H1 (cell line): Measurements from ENCODE around the gene SLC25A21. TPM values are rescaled to one million over a fixed set of nuclear protein-coding genes. Genes with fewer than 3 reads are reported as not detected.

Experiments used
- CTCF ChIA-PET: fragments of 300-600 bp; sonication (Branson Sonifier 250); formaldehyde crosslinking; loops from one replicate; lab custom pipeline; 2021; ENCODE audit not compliant: partially characterized antibody; lab: Charles Lee
- POLR2A ChIA-PET: fragments of 300-600 bp; sonication (Branson Sonifier 250); formaldehyde crosslinking; loops from one replicate; lab custom pipeline; 2021; ENCODE audit warnings: inconsistent platforms; ENCODE audit not compliant: partially characterized antibody; lab: Charles Lee
- DNase-seq, 2 experiments: peaks; one replicate each; pipeline versions ENCODE4 v3.0.0 to v3.0.0-alpha.2; 2010 to 2022; ENCODE audit warnings: low spot score in 2 of 2, low read depth in 1 of 2, mixed read lengths in 1 of 2
- FAIRE-seq: peaks from 2 replicates; lab custom pipeline; 2011; peaks lifted over from hg19 to GRCh38; lab: Jason Lieb, UNC
- H2AFZ ChIP-seq: 2 replicates; pipeline ENCODE4 v1.8.1; 2012; ENCODE audit warnings: low read length, inconsistent platforms
- H2AK5ac ChIP-seq: 2 replicates; pipeline ENCODE4 v1.6.1; 2013; ENCODE audit warnings: low read depth, low read length
- H2BK120ac ChIP-seq: replicated peaks from 2 replicates; pipeline ENCODE3; 2013; ENCODE audit warnings: low read depth, low read length, inconsistent platforms
- H2BK12ac ChIP-seq: 2 replicates; pipeline ENCODE4 v1.6.1; 2013; ENCODE audit warnings: low read depth, low read length
- H2BK15ac ChIP-seq: 2 replicates; pipeline ENCODE4 v1.6.1; 2013; ENCODE audit warnings: low read length
- H2BK20ac ChIP-seq: 2 replicates; pipeline ENCODE4 v1.6.1; 2013; ENCODE audit warnings: low read length
- H2BK5ac ChIP-seq: 2 replicates; pipeline ENCODE4 v1.6.1; 2013; ENCODE audit warnings: low read depth, low read length
- H3K14ac ChIP-seq: 2 replicates; pipeline ENCODE4 v1.6.1; 2013; ENCODE audit warnings: inconsistent platforms; ENCODE audit not compliant: insufficient read length
- H3K18ac ChIP-seq: 2 replicates; pipeline ENCODE4 v1.6.1; 2013; ENCODE audit warnings: low read length; ENCODE audit errors: extremely low read depth
- H3K23ac ChIP-seq: 2 replicates; pipeline ENCODE4 v1.6.1; 2013; ENCODE audit warnings: inconsistent platforms; ENCODE audit not compliant: insufficient read length
- H3K23me2 ChIP-seq: 2 replicates; pipeline ENCODE4 v1.6.1; 2013; ENCODE audit warnings: low read depth, low read length
- H3K27ac ChIP-seq: 2 replicates; pipeline ENCODE4 v1.6.1; 2011; ENCODE audit warnings: low read depth, low read length, inconsistent platforms
- H3K27me3 ChIP-seq, 4 experiments: replicated peaks in 1 of 4; 1 replicate in 1 of 4; 2 replicates in 3 of 4; pipeline versions ENCODE4 v1.6.1 to v1.8.1; 2011 to 2013; ENCODE audit warnings: low read length in 3 of 4, mild to moderate bottlenecking in 3 of 4, inconsistent platforms in 2 of 4, mixed read lengths in 2 of 4, moderate library complexity in 1 of 4; ENCODE audit not compliant: control insufficient read depth in 3 of 4, insufficient read depth in 3 of 4; ENCODE audit errors: extremely low read depth in 1 of 4
- H3K36me3 ChIP-seq, 4 experiments: 2 replicates each; pipeline versions ENCODE4 v1.6.1 to v1.8.1; 2011 to 2013; ENCODE audit warnings: mild to moderate bottlenecking in 4 of 4, low read length in 3 of 4, moderate library complexity in 2 of 4, control low read depth in 1 of 4, inconsistent platforms in 1 of 4; ENCODE audit not compliant: insufficient read depth in 4 of 4, control insufficient read depth in 2 of 4
- H3K4ac ChIP-seq: replicated peaks from 2 replicates; pipeline ENCODE3; 2013; ENCODE audit warnings: low read length, low read depth, mixed read lengths, inconsistent platforms; ENCODE audit not compliant: insufficient read length
- H3K4me1 ChIP-seq, 4 experiments: replicated peaks in 1 of 4; 1 replicate in 1 of 4; 2 replicates in 3 of 4; pipeline versions ENCODE4 v1.6.1 to v1.8.1; 2011 to 2013; ENCODE audit warnings: low read length in 3 of 4, inconsistent platforms in 2 of 4, mixed read lengths in 1 of 4; ENCODE audit not compliant: insufficient read depth in 4 of 4, control insufficient read depth in 3 of 4
- H3K4me2 ChIP-seq, 2 experiments: 2 replicates each; pipeline versions ENCODE4 v1.6.1 to v1.8.1; 2011 to 2013; ENCODE audit warnings: low read depth in 2 of 2, low read length in 2 of 2, control low read depth in 1 of 2, inconsistent platforms in 1 of 2, mild to moderate bottlenecking in 1 of 2; ENCODE audit not compliant: insufficient read depth in 1 of 2
- H3K4me3 ChIP-seq, 4 experiments: fragments of 200-600, 300-600 bp in 1 of 4; sonication (generic), shearing (Covaris generic), sonication (Bioruptor Twin) in 1 of 4; 2 replicates each; pipeline versions ENCODE4 v1.5.1 to v1.8.1; 2011 to 2016; ENCODE audit warnings: low read length in 4 of 4, low read depth in 3 of 4, control low read depth in 2 of 4, inconsistent platforms in 2 of 4, mild to moderate bottlenecking in 2 of 4, mixed read lengths in 1 of 4, moderate library complexity in 1 of 4; ENCODE audit not compliant: insufficient read depth in 2 of 4; ENCODE audit errors: extremely low read depth in 1 of 4
- H3K56ac ChIP-seq: replicated peaks from 2 replicates; pipeline ENCODE3; 2013; ENCODE audit warnings: low read depth, mild to moderate bottlenecking, mixed read lengths, low read length, inconsistent platforms; ENCODE audit not compliant: insufficient read length
- H3K79me1 ChIP-seq: 2 replicates; pipeline ENCODE4 v1.6.1; 2013; ENCODE audit warnings: low read depth, low read length, control low read depth
- H3K79me2 ChIP-seq, 2 experiments: 2 replicates each; pipeline versions ENCODE4 v1.6.1 to v1.8.1; 2012 to 2013; ENCODE audit warnings: low read length in 2 of 2, mild to moderate bottlenecking in 2 of 2, inconsistent platforms in 1 of 2; ENCODE audit not compliant: insufficient read depth in 2 of 2, control insufficient read depth in 1 of 2
- H3K9ac ChIP-seq, 4 experiments: replicated peaks in 1 of 4; 1 replicate in 1 of 4; 2 replicates in 3 of 4; pipeline versions ENCODE4 v1.6.1 to v1.8.1; 2011 to 2013; ENCODE audit warnings: low read depth in 3 of 4, low read length in 3 of 4, control low read depth in 2 of 4, mild to moderate bottlenecking in 2 of 4, moderate library complexity in 2 of 4, inconsistent platforms in 1 of 4; ENCODE audit errors: extremely low read depth in 1 of 4
- H3K9me3 ChIP-seq, 2 experiments: 2 replicates each; pipeline versions ENCODE4 v1.6.1 to v1.8.1; 2012 to 2013; ENCODE audit warnings: mild to moderate bottlenecking in 2 of 2, moderate library complexity in 2 of 2, control low read depth in 1 of 2, inconsistent platforms in 1 of 2, low read depth in 1 of 2, low read length in 1 of 2, mixed read lengths in 1 of 2; ENCODE audit not compliant: insufficient read depth in 2 of 2
- H4K20me1 ChIP-seq, 2 experiments: replicated peaks in 1 of 2; 2 replicates each; pipeline versions ENCODE3 to v1.8.1; 2011 to 2013; ENCODE audit warnings: inconsistent platforms in 2 of 2, low read length in 2 of 2, mild to moderate bottlenecking in 1 of 2; ENCODE audit not compliant: insufficient read depth in 2 of 2, control insufficient read depth in 1 of 2
- H4K5ac ChIP-seq: 2 replicates; pipeline ENCODE4 v1.6.1; 2013; ENCODE audit warnings: low read length, low read depth, mixed read lengths, inconsistent platforms; ENCODE audit not compliant: insufficient read length
- H4K8ac ChIP-seq: 2 replicates; pipeline ENCODE4 v1.8.0; 2013; ENCODE audit warnings: mild to moderate bottlenecking, moderate library complexity, low read length, inconsistent platforms; ENCODE audit not compliant: insufficient read depth; ENCODE audit errors: extremely low read depth
- H4K91ac ChIP-seq: replicated peaks from 2 replicates; pipeline ENCODE3; 2013; ENCODE audit warnings: low read length, mixed read lengths, inconsistent platforms; ENCODE audit not compliant: insufficient read length
- BRCA1 ChIP-seq: IDR thresholded peaks from 2 replicates; pipeline ENCODE4 v1.6.1; 2012; ENCODE audit warnings: low read depth, low read length, improper control_type of control experiment
- CEBPB ChIP-seq: IDR thresholded peaks from 2 replicates; pipeline ENCODE4 v1.6.1; 2012; ENCODE audit warnings: low read depth, low read length
- GTF2F1 ChIP-seq: IDR thresholded peaks from 2 replicates; pipeline ENCODE4 v1.6.1; 2012; ENCODE audit warnings: low read depth, low read length, improper control_type of control experiment, borderline replicate concordance
- MAFK ChIP-seq: IDR thresholded peaks from 2 replicates; pipeline ENCODE4 v1.6.1; 2012; ENCODE audit warnings: low read depth, mild to moderate bottlenecking, improper control_type of control experiment, low read length
- SAP30 ChIP-seq: fragments of 300-600 bp; sonication (generic); IDR thresholded peaks from 2 replicates; pipeline ENCODE4 v1.7.1; 2012; ENCODE audit warnings: low read length, moderate library complexity, mild to moderate bottlenecking, inconsistent platforms; ENCODE audit not compliant: insufficient read depth, insufficient replicate concordance
- SIN3A ChIP-seq, 2 experiments: IDR thresholded peaks in 1 of 2; conservative IDR thresholded peaks in 1 of 2; 2 replicates each; pipeline ENCODE4 v1.6.1; 2011 to 2012; ENCODE audit warnings: low read length in 2 of 2, improper control_type of control experiment in 1 of 2, low read depth in 1 of 2, mild to moderate bottlenecking in 1 of 2
- TBP ChIP-seq: IDR thresholded peaks from 2 replicates; pipeline ENCODE4 v1.6.1; 2011; ENCODE audit warnings: low read depth, low read length, improper control_type of control experiment
- ZNF274 ChIP-seq: IDR thresholded peaks from 2 replicates; pipeline ENCODE4 v1.7.0; 2012; ENCODE audit warnings: low read length, borderline replicate concordance; ENCODE audit errors: extremely low read depth
- WGBS, 2 experiments: shearing (Covaris generic) in 1 of 2; methylation state at CpG; one replicate each; pipeline versions ENCODE4 v1.1.6 to v1.1.7; 2013 to 2015; ENCODE audit warnings: low lambda C conversion rate in 2 of 2, mixed read lengths in 2 of 2, inconsistent platforms in 1 of 2, low coverage in 1 of 2, missing lambda C conversion rate in 1 of 2; ENCODE audit not compliant: insufficient replicate concordance in 2 of 2, insufficient coverage in 1 of 2, insufficient read length in 1 of 2; ENCODE audit errors: extremely low coverage in 1 of 2, missing lambda C conversion rate in 1 of 2; 5-methylcytosine and 5-hydroxymethylcytosine counted together
- polyA plus RNA-seq, 7 experiments: library from polyadenylated mRNA; depleted of rRNA in 3 of 7; stranded (reverse) in 5 of 7; unstranded in 2 of 7; fragments of >200 nt in 5 of 7; fragments of 200-250 nt in 2 of 7; gene quantifications; 1 replicate in 5 of 7; 2 replicates in 1 of 7; 4 replicates in 1 of 7; pipeline versions ENCODE4 v1.2.1 to v1.2.3, GENCODE V29; 2011 to 2013; ENCODE audit warnings: missing spikeins in 2 of 7, mixed read lengths in 2 of 7
- total RNA-seq: library from RNA; stranded (reverse); fragmentation: NEBNext Ultra II Directional; extraction: Animal tissue kit (Norgen Biotek cat#: 25700); gene quantifications from 2 replicates; pipeline ENCODE4 v1.2.1, GENCODE V29; 2021
- TF ChIP-seq, protein P1 (sequence below): IDR thresholded peaks from 2 replicates; pipeline ENCODE4 v1.6.1; 2012; ENCODE audit warnings: inconsistent platforms
- TF ChIP-seq, protein P2 (sequence below): IDR thresholded peaks from 2 replicates; pipeline ENCODE4 v1.6.1; 2012; ENCODE audit warnings: inconsistent platforms

The SLC25A21 gene
- total and polyA plus RNA-seq, 2 of the 8 experiments (the other 6 are each of a cell fraction or from before 2014, with no cell fraction given), result 6.9 to 15.7 TPM

DNA sequence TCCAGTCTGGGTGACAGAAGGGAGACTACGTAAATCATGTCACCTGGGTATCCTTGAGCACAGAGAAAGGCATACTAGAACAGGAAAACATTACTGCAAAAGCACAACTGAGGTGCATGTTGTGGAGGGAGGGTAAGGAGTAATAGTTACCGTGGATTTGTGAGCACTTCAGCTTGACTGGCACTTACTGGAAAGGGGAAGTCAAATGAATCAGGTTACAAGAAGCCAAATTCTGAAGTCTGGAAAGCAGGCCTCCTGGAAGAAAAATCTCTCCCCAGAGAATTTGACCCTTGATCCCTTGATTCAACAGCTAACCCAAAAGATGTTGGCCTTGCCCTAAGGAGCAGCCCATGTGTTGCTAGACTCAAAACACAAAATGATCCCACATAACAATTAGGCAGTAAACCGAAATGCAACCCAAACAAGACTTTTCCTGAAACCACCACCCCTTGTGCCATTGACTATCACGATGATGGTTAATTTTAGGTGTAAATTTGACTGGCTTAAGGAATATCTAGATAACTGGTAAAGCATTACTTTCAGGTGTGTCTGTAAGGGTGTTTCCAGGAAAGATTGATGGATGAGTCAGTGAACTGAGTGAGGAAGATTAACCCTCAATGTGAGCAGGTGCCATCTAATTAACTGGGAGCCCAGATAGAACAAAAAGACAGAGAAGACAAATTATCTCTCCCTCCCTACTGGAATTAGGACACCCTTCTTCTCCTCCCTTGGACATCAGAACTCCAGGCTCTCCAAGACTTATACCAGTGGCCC, 108.8 kb downstream of the SLC25A21 start:
- H3K27ac ChIP-seq, result no peak overlapping the region
- peaks cover 0 to 1% (median 0%) of the 10 kb centered on the region in 4 experiments; a peak in 1 of 7 replicates for H3K27me3 ChIP-seq
- no peak overlapping the region for H2BK20ac ChIP-seq
- H3K14ac ChIP-seq, result no peak overlapping the region
- no peak overlapping the region for H4K91ac ChIP-seq
- no peak overlapping the region for H3K4ac ChIP-seq
- H3K9me3 ChIP-seq, result no peaks in the 10 kb centered on the region
- 92% methylated on average over 4 of the region's 4 CpGs; no CpG with 5 or more reads in 1 of the 2 experiments for WGBS, 2 experiments
- no peak overlapping the region for H2BK5ac ChIP-seq
- no peak overlapping the region for H3K23ac ChIP-seq
- no peak overlapping the region for H2AFZ ChIP-seq
- DNase-seq, result no peak
- no peaks in the 10 kb centered on the region for H3K23me2 ChIP-seq
- H4K20me1 ChIP-seq, result no peaks in the 10 kb centered on the region
- H3K79me1 ChIP-seq, result no peaks in the 10 kb centered on the region
- no peak overlapping the region for H3K4me2 ChIP-seq
- H3K18ac ChIP-seq, result no peak overlapping the region
- ChIA-PET POLR2A (no interaction called here), CTCF (no interaction called here)
- H3K56ac ChIP-seq, result no peak overlapping the region
- H2BK15ac ChIP-seq, result 0 out of 2 replicates have a peak overlapping the region, but pooled peaks have one; percentile 4
- H4K5ac ChIP-seq, result no peak overlapping the region
- H2BK120ac ChIP-seq, result no peak overlapping the region
- no peak overlapping the region for H3K4me3 ChIP-seq
- no peaks in the 10 kb centered on the region for H3K79me2 ChIP-seq
- peaks cover 0 to 5% (median 1%) of the 10 kb centered on the region in 4 experiments; a peak in 3 of 7 replicates for H3K4me1 ChIP-seq
- no peak for FAIRE-seq
- H3K9ac ChIP-seq, result no peak overlapping the region
- no peak overlapping the region for H2BK12ac ChIP-seq
- no peaks in the 10 kb centered on the region for H3K36me3 ChIP-seq
- H2AK5ac ChIP-seq, result no peak overlapping the region
- H4K8ac ChIP-seq, result no peak overlapping the region
- TF ChIP-seq MAFK (no peak), ZNF274 (no peak), SIN3A (conservative IDR thresholded peaks at IDR 0.05 in 1 of 2, IDR thresholded peaks at IDR 0.05 in 1 of 2; ENCODE audit: low read depth in 1 of 2, low read length in 2 of 2) (no peak), CEBPB (no peak), GTF2F1 (no peak), TBP (no peak), SAP30 (no peak), BRCA1 (no peak)
- TF ChIP-seq, protein P1, sequence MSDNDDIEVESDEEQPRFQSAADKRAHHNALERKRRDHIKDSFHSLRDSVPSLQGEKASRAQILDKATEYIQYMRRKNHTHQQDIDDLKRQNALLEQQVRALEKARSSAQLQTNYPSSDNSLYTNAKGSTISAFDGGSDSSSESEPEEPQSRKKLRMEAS, result no peak
- TF ChIP-seq, protein P2, sequence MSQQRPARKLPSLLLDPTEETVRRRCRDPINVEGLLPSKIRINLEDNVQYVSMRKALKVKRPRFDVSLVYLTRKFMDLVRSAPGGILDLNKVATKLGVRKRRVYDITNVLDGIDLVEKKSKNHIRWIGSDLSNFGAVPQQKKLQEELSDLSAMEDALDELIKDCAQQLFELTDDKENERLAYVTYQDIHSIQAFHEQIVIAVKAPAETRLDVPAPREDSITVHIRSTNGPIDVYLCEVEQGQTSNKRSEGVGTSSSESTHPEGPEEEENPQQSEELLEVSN, result no peak
